Sigmoid colon (tissue), 4 donors: ENCODE results near the gene SEMA6B.

Source experiments
- CTCF ChIP-seq, 4 experiments: fragments of 450-650 bp in 3 of 4; fragments of 200-600 bp in 1 of 4; IDR thresholded peaks; one replicate each; pipeline ENCODE4 v1.5.1; 2016 to 2019; ENCODE audit warnings: antibody characterized with exemption in 4 of 4, mild to moderate bottlenecking in 3 of 4, moderate library complexity in 2 of 4
- EP300 ChIP-seq, 4 donors: sonication (generic); formaldehyde crosslinking; IDR thresholded peaks; one replicate each; pipeline ENCODE4 v1.6.1; 2017; ENCODE audit warnings: antibody characterized with exemption in 4 of 4
- POLR2A ChIP-seq, 2 donors: fragments of 450-650 bp; IDR thresholded peaks; one replicate each; pipeline ENCODE4 v1.6.1; 2016; ENCODE audit warnings: antibody characterized with exemption in 2 of 2, mild to moderate bottlenecking in 2 of 2, moderate library complexity in 2 of 2
- POLR2AphosphoS5 ChIP-seq, 4 donors: sonication (generic); formaldehyde crosslinking; IDR thresholded peaks; one replicate each; pipeline ENCODE4 v1.6.1; 2017; ENCODE audit warnings: antibody characterized with exemption in 4 of 4

GRCh38 chr19:4515732-4516131 lies 43.8 kb downstream of the SEMA6B start:
- TF ChIP-seq CTCF (IDR thresholded peaks at IDR 0.05): no peak
- TF ChIP-seq POLR2AphosphoS5 (IDR thresholded peaks at IDR 0.05): no peak
- no peak for TF ChIP-seq POLR2A (IDR thresholded peaks at IDR 0.05)
- TF ChIP-seq EP300 (IDR thresholded peaks at IDR 0.05): no peak
